Small intestine (tissue), 7 donors: ENCODE data around the gene ZNF41. TPM values are rescaled to one million over a fixed set of nuclear protein-coding genes. Genes with fewer than 3 reads are reported as not detected.
"Not testable (repeated sequence)": the region's sequence is repeated elsewhere in the genome, so short reads cannot be mapped to it uniquely, and the experiment has no call there.

Source experiments
- DNase-seq, 2 donors: peaks; one replicate each; pipeline versions ENCODE4 v3.0.0 to v3.0.0-alpha.2; 2013
- FAIRE-seq: peaks from 2 replicates; lab custom pipeline; 2012; peaks lifted over from hg19 to GRCh38; lab: Jason Lieb, UNC
- H3K27ac ChIP-seq, 3 donors: one replicate each; pipeline ENCODE4 v1.5.1; 2013; ENCODE audit warnings: low read length in 2 of 3, mild to moderate bottlenecking in 2 of 3, control low read depth in 1 of 3, inconsistent platforms in 1 of 3, low read depth in 1 of 3, moderate library complexity in 1 of 3
- H3K27me3 ChIP-seq, 3 donors: one replicate each; pipeline ENCODE4 v1.6.1; 2013; ENCODE audit warnings: low read length in 3 of 3, inconsistent platforms in 1 of 3; ENCODE audit not compliant: control insufficient read depth in 3 of 3, insufficient read depth in 3 of 3
- H3K36me3 ChIP-seq, 3 donors: one replicate each; pipeline ENCODE4 v1.6.1; 2013; ENCODE audit warnings: low read length in 3 of 3, inconsistent platforms in 1 of 3, low read depth in 1 of 3, mild to moderate bottlenecking in 1 of 3, moderate library complexity in 1 of 3; ENCODE audit not compliant: control insufficient read depth in 3 of 3, insufficient read depth in 2 of 3
- H3K4me1 ChIP-seq, 3 donors: one replicate each; pipeline ENCODE4 v1.6.1; 2013; ENCODE audit warnings: low read length in 2 of 3, inconsistent platforms in 1 of 3, low read depth in 1 of 3, mild to moderate bottlenecking in 1 of 3, moderate library complexity in 1 of 3; ENCODE audit not compliant: control insufficient read depth in 3 of 3, insufficient read depth in 2 of 3
- H3K4me3 ChIP-seq, 3 donors: one replicate each; pipeline ENCODE4 v1.5.1; 2013; ENCODE audit warnings: low read length in 3 of 3, control low read depth in 1 of 3, inconsistent platforms in 1 of 3, low read depth in 1 of 3, mild to moderate bottlenecking in 1 of 3, moderate library complexity in 1 of 3
- H3K9me3 ChIP-seq, 2 donors: one replicate each; pipeline ENCODE4 v1.6.1; 2013; ENCODE audit warnings: low read depth in 1 of 2, low read length in 1 of 2; ENCODE audit not compliant: control insufficient read depth in 2 of 2, insufficient read depth in 1 of 2
- WGBS, 3 donors: extraction: QIAGEN DNeasy Blood & Tissue Kit; methylation state at CpG; one replicate each; pipeline ENCODE4 v1.1.7; 2013; 5-methylcytosine and 5-hydroxymethylcytosine counted together
- polyA plus RNA-seq, 4 donors: library from polyadenylated mRNA; stranded (reverse) in 3 of 4; unstranded in 1 of 4; fragments of 200-250 nt in 3 of 4; fragments of 120-200 nt in 1 of 4; gene quantifications; one replicate each; pipeline versions ENCODE4 v1.2.1 to v1.2.3, GENCODE V29; 2013
- donor health status: healthy with polysubstance abuse.
- donor health status: control.
- donor health status: control.
- donor health status: Bipolar disorder and iron deficiency.
- donor health status: healthy.

Gene ZNF41
- polyA plus RNA-seq, 4 donors: 2.9 to 7.2 (median 3.1) TPM

DNA sequence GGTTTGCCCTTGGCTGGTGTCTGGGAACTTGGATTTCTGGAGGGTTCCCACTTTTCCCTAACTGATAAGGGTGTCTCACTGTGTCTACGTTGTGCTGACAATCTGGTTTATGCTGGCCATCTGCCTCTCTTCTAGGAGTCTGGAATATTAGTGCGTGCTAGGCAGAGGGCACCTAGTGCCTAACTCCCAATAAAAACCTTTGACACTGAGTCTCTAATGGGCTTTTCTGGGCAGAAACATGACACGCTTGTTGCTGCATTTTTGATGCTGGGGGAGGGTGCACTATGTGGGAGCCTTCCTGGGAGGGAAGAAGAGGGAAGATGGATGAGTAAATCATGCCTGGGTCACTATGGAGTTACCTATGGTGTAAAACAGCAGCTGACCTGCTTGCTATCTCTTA lies 16.3 kb upstream of the ZNF41 start:
- no peaks in the 10 kb centered on the region for H3K4me1 ChIP-seq
- no peaks in the 10 kb centered on the region for H3K9me3 ChIP-seq
- 68 to 84% (median 71%) methylated on average over 3 of the region's 3 CpGs for WGBS, 3 donors
- no peaks in the 10 kb centered on the region for H3K36me3 ChIP-seq
- H3K4me3 ChIP-seq: no peak overlapping the region
- FAIRE-seq (no peak), DNase-seq (no peak)
- no peaks in the 10 kb centered on the region for H3K27me3 ChIP-seq
- H3K27ac ChIP-seq: no peak overlapping the region

GRCh38 chrX:47498411-47498810 lies 15.4 kb upstream of the ZNF41 start:
- Histone ChIP-seq H3K9me3 (no peaks in the 10 kb centered on the region), H3K4me3 (no peak overlapping the region), H3K4me1 (no peaks in the 10 kb centered on the region), H3K27me3 (no peaks in the 10 kb centered on the region), H3K36me3 (no peaks in the 10 kb centered on the region), H3K27ac (no peak overlapping the region)
- WGBS, 3 donors: 73 to 83% (median 75%) methylated on average over 4 of the region's 4 CpGs
- no peak for FAIRE-seq
- no peak for DNase-seq

- FAIRE-seq (no peak), DNase-seq (peak in 1 of 2 donors; percentile 5)
- Histone ChIP-seq H3K27me3 (no peaks in the 10 kb centered on the region), H3K27ac (no peak overlapping the region), H3K36me3 (no peaks in the 10 kb centered on the region), H3K4me1 (no peaks in the 10 kb centered on the region), H3K4me3 (no peak overlapping the region), H3K9me3 (no peaks in the 10 kb centered on the region)
- WGBS, 3 donors: 48 to 59% (median 48%) methylated on average over 2 of the region's 2 CpGs
These were observed 14.4 kb upstream of the ZNF41 start for GRCh38 chrX:47497271-47497888.

GRCh38 chrX:47492133-47492532 lies 9.1 kb upstream of the ZNF41 start:
- H3K4me3 ChIP-seq, DNase-seq, H3K4me1 ChIP-seq, H3K27me3 ChIP-seq, H3K27ac ChIP-seq, H3K36me3 ChIP-seq, FAIRE-seq, H3K9me3 ChIP-seq: not testable (repeated sequence)
- WGBS, 3 donors: 79 to 84% (median 84%) methylated on average over 4 of the region's 4 CpGs

GRCh38 chrX:47489507-47490275 lies 6.7 kb upstream of the ZNF41 start:
- FAIRE-seq (no peak), DNase-seq (no peak)
- Histone ChIP-seq H3K27me3 (no peaks in the 10 kb centered on the region), H3K27ac (no peak overlapping the region), H3K4me1 (no peaks in the 10 kb centered on the region), H3K9me3 (no peaks in the 10 kb centered on the region), H3K4me3 (no peak overlapping the region), H3K36me3 (no peaks in the 10 kb centered on the region)
- 79 to 94% (median 90%) methylated on average over 6 of the region's 6 CpGs for WGBS, 3 donors

- Histone ChIP-seq H3K9me3 (no peaks in the 10 kb centered on the region), H3K4me1 (peaks cover 0 to 3% (median 0%) of the 10 kb centered on the region in 3 donors), H3K27me3 (no peaks in the 10 kb centered on the region), H3K27ac (peak overlapping the region in 1 of 3 donors; percentile 12), H3K36me3 (no peaks in the 10 kb centered on the region), H3K4me3 (no peak overlapping the region)
- no peak for FAIRE-seq
- peak in 1 of 2 donors; percentile 24 for DNase-seq
- WGBS, 3 donors: 12 to 52% (median 38%) methylated on average over 2 of the region's 2 CpGs
These were observed 1.9 kb upstream of the ZNF41 start for GRCh38 chrX:47484885-47485284.

DNA sequence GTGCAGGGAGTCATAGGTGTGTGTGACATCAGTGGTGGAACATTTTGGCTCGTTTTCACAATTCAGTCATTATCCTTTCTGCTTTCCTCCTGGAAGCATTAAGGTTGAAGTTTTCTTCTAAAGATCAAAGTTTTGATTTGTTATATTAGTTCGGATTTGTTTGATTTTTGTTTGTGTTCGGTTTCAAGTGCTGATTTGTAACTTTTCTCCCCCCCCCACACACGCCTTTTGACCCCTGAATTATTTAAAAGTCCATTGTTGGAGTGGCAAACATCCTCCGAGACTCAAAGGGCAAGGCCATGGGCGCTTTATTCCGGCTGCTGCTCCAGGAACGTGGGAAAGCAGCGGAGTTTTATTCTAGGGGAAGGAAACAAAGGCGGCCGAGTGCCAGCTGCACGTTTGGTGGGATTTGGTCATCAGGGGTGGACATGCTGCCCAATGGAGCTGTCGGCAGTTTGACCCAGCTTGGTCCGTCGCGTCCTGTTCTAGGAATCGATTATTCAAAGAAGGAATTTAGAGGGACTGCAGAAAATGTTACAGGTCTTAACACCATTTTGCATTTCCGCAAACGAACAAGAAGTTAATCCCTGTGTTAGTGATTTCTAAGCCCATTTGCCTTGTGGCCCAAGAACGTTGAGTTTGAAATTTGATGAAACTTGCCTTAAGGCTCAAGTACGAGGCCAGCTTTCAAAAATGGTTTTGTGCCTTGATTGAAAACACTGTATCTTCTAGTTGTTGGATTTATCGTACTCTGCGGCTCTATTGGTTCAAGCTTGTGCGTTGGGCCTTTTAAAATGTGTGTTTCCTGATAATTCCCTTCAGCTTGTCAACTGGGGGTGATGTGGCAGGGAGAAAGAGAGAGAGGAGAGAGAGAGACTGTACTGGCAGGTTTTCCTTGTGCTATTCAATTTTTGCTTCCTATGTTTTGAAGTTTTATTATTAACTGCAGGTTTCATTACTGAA lies 565 bp upstream of the ZNF41 start:
- peaks cover 0 to 3% (median 0%) of the 10 kb centered on the region in 3 donors for H3K4me1 ChIP-seq
- no peak for FAIRE-seq
- 3 to 40% (median 7%) methylated on average over 24 of the region's 24 CpGs for WGBS, 3 donors

GRCh38 chrX:47482065-47482511 lies 934 bp downstream of the ZNF41 start:
- Histone ChIP-seq H3K4me3 (peak overlapping the region; percentile 46 to 64 (median 56)), H3K9me3 (no peaks in the 10 kb centered on the region), H3K36me3 (no peaks in the 10 kb centered on the region), H3K4me1 (peaks cover 0 to 3% (median 0%) of the 10 kb centered on the region in 3 donors), H3K27me3 (no peaks in the 10 kb centered on the region), H3K27ac (peak overlapping the region in 2 of 3 donors; percentile 88 to 99)
- FAIRE-seq (no peak), DNase-seq (no peak)
- WGBS, 3 donors: 7 to 46% (median 22%) methylated on average over 8 of the region's 8 CpGs

More for the DNA sequence above, 565 bp upstream of the ZNF41 start:
- Histone ChIP-seq H3K27me3 (no peaks in the 10 kb centered on the region), H3K36me3 (no peaks in the 10 kb centered on the region), H3K4me3 (peak overlapping the region; percentile 56 to 64 (median 61)), H3K9me3 (no peaks in the 10 kb centered on the region), H3K27ac (peak overlapping the region; percentile 78 to 99 (median 88))
- DNase-seq: peak; percentile 29 to 56
